Stimulated activated CD8-positive, alpha-beta memory T cell treated with anti-CD3 and anti-CD28 coated beads, Interleukin-15, amount 100 ng/mL, for 24 hours (primary cell): Measurements from ENCODE around the gene SHPK.

Experiments
- DNase-seq: peaks from one replicate; pipeline ENCODE4 v3.0.0-alpha.2; 2020; ENCODE audit warnings: low read depth

Gene SHPK

DNA sequence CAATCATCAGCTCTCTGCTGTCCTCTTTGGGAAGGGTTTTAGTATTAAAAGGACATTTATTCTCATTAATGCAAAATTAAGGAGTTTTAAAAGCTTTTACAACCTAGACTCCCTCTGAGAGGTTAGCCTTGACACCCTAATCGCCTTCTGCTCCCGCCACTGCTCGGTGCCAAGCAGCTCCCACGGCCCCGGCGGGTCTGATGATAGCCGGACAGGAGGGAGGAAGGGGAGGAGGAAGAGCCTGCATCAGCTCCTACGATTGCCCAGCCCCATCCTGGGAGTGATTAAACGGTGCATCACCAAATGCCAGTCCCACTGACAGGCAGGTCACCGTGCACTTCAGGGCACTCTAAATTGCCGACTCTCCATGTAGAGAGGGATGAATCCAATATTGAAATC is 8.3 kb downstream of the SHPK start:
- DNase-seq = no peak

DNA sequence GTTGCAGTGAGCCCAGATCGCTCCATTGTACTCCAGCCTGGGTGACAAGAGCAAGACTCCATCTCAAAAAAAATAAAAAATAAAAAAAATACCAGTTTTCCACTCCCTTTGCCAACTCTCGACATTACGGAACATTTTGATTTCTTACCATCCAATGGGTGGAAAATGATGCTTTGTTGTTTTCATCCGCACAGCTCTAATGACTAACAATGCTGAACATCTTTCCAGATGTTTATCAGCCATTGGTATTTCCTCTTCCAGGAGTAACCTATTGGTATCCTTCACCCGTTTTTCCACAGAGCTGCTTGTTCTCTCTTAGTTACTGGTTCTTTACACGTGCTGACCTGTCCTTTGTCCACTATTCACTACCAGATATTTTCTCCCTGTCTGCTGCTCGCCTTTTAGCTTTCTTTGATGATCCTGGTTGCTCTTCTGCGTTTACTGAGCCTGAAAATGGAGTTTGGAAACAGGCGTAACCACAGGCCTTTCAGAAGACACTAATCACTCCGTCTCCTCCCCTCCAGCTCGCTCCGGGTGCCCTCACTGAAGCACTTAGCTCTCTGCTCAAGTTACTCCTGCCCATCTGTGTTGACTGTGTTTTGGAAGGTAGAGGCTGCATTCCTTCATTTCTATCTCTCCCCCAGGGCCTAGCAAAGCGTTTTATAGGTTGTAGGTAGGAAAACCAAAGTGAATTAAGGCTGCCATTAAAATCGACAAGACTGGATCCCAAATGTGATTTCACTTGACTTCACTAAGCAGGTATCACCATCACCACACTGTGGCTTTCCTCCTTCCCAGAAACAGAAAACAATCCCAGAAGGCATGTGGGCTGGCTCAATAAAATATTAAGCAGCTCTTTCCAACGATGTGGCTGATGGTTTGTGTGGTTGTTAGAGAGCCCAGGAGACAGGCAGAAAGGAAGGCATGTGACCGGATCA is 8.9 kb downstream of the SHPK start:
- DNase-seq = no peak

DNA sequence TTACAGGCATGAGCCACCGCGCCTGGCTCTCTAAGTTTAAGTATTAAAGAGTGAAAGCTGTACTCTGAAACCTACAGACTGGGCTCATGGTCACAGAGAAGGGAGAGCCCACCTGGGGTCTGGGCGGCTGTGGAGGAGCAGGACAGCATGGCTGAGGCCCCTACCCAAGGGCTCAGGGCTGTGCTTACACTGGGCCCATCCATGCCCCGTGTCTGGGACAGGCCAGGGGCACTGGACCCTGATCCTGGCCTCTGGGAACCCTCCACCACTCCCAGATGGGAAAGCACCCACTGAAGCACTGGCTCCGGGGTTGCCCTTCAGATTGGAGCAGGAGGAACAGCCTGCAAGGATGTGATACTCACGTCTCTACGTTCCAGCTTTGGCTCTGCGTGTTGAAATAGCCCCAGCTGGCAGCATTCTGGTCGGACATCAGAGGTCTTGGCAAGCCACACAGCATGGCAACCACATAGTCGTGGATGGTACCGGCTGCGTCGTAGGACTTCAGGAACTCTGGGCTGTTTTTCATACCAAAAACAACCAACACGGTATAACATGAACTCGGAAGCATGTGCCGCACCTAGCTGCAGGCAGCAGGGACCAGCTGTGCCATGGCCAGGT is 13.0 kb downstream of the SHPK start:
- DNase-seq = no peak

DNA sequence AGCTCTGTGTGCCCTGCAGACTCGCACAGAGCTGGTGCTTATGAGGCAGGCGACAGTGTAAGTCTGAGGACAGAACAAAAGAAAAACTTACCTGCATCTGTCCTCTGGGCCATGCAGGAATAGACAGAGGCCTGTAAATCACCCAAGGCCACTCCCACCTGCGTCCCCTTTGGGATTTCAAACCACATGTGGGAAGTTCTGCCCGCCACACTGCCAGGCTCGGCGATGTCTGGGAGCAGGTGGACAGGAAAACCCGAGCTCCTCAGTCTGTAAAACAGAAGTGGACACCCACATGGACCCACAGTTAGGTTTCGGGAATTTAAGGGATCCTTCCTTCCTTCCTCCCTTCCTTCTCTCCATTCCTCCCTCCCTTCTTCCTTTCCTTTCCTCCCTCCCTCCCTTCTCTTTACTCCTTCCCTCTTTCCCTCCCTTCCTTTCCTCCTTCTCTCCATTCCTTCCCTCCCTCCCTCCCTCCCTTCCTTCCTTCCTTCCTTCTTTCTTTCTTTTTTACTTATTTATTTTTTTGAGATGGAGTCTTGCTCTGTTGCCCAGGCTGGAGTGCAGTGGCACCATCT is 14.8 kb downstream of the SHPK start:
- no peak for DNase-seq

DNA sequence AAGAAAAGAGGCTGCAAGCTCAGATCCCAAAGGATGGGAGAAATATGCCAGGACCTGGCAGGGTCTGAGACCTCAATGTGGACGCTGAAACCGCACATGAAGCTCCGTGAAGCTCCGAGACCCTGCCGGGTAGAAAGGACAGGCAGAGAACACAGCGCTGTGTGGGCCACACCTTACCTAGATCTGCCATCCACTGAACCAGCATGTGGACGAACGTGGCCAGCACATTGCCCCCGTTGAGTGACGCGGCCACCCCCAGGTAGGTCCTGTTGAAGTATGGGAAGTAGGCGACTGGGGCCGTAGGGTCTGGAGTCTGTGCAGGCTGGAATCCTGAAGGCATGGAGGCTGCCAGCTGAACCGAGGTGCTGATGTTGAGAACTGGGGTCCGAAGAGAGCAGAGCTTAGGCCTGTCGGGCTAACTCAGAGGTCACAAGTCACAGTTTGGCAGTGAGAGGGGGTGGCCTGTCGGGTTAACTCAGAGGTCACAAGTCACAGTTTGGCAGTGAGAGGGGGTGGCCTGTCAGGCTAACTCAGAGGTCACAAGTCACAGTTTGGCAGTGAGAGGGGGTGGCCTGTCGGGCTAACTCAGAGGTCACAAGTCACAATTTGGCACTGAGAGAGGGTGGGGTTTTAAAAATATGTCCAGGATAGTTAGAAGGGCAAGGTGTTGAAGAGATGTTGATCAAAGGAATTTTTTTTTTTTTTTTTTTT is 20.7 kb downstream of the SHPK start:
- DNase-seq = no peak

DNA sequence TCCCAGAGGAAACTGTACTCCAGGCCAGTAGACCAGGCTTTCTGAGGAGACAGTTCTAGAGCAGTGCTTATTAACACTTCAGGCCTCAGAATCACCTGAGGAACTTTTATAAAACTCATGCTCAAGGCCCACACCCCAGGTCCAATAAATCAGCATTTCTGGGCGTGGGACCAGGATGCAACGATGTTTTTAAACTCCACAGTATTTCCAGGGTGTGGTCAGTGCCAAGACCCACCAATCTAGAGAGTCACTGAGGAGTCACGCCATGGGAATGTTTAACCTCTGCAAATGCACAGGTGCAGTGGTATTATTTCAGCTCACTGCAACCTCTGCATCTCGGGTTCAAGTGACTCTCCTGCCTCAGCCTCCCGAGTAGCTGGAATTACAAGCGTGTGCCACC is 22.9 kb downstream of the SHPK start:
- DNase-seq = no peak

DNA sequence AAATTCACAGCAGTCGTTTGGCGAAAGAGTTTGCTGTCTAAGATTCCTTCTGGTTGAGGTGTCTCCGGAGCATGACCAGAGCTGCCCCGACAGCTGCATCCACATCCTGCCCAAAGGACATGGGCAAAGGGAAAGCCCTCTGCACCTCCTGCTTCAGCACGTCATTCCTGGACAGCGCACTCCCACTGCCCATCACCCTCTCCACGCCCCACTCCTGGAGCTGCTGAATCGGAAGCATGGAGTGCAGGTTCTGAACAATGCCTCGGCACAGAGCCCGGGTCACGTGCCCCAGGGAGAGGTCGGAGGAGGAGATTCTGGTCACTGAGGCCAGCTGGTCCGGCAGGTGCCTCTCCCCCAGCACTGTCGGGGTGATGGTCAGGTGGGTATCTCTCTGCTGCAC is 25.5 kb downstream of the SHPK start:
- DNase-seq = no peak

DNA sequence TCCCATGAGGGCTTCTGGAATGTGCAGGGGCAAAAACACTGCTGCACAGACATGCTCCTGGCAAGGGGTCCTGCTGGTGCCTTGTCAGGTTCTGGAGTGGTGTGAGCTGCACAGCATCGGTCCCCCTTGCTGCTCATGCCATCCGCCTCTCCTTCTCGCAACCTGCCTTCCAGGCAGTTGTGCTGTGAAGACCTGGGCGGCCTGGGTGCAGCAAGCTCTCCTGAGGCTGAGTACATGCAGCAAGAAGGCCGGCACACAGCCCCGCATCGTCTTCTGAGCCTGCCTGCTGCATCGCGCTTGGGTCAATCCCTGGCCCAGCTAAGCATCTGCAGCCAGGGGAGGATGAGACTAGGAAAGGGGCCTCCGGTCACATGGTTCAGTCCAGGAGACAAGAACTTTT is 26.4 kb downstream of the SHPK start:
- no peak for DNase-seq

DNA sequence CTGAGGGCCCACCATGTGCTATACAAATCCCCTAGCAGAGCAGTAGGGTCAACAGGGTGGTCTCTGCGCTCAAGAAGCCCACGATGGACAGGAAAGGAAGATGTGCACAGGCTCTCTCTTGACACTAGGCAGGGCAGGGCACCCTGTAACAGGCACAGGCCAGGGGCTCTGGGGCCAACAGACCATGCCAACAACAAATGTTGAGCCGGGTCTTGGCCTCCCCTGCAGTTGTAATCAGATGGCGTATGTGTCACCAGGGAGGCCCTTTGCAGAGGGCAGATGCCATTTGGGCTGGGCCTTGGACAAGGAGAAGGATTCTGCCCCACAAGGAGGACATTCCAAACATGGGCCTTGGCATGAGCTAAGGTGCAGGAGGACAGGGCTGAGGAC is 32.2 kb downstream of the SHPK start:
- DNase-seq = no peak

DNA sequence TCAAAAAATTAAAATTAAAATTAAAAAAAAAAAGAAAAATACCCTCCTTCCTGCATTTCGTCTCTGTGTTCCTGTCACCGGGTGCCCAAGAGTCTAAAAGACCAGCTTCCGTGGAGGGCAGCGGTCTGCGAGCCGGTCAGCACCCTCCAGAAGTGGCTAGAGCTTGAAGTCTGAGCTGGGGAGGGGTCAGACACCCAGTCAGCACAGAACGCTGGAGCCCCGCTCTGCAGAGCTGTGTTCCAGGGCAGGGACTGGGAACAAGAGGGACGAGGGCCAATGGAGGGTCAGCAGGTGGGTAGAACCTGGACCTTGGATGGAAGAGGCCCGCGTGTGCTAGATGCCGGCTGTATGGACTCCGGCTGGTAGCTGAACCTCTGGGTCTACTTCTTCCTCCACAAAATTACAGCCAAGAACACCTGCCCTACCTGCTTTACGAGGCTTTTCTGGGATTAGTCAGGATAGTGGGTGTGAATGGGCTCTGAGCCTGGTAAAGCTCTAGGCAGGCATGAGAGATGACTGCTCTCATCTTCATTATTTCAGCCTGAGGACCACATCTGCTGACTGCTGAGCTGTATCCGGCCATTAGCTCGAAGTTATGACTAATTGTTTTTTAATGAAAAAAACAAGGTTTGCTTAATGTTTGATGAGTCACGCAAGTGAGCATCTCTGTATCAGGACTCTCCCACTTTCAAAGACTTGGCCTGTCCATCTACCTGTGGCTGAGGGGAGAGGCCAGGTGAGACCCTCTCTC is 32.8 kb downstream of the SHPK start:
- no peak for DNase-seq

DNA sequence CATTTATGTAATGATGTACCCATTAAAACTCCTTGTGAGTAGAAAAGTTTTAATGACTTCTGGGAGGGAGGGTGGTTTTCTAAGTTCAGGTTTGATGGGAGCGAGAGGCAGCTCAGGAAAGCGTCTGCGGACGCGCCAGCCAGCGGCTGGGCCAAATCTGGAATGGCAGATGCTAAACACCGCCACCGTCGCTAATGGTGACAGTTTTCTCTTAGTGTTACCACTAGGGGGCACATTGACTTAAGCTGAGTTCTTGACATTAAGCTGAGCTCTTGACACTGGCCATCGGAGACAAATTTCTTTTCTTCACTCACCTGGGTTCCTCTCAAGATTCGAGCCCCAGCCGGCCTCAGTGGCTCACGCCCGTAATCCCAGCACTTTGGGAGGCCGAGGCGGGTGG is 33.6 kb downstream of the SHPK start:
- DNase-seq = no peak

DNA sequence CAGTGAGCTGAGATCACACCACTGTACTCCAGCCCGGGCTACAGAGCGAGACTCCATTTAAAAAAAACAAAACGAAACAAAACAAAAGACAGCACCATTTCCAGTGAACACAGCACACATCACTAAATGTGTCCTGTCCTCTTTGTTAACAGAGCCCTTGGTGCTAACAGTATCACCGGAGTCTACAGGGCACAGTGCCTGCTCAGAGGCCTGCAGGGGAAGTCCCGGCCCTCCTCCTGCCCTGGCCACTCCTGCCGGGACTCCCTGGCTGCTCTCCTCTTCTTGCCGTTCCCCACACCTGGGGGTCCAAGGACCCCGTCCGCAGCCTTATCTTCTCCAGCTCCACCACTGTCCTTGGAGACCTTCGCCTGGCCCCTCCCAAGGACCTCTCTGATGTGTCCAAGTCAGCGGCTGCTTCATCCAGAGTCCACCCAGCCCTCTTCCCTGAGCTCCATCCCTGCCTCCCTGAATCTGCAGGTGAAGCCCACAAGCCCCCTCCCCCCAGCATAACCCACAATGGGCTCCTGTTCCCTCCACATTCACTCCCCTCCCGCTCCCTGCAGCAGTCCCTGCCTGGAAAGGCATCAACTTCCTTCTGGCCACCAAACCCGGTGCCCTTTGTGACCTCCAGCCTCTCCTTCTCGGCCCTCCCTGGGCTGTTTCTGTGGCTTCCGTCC is 35.4 kb downstream of the SHPK start:
- DNase-seq = no peak

DNA sequence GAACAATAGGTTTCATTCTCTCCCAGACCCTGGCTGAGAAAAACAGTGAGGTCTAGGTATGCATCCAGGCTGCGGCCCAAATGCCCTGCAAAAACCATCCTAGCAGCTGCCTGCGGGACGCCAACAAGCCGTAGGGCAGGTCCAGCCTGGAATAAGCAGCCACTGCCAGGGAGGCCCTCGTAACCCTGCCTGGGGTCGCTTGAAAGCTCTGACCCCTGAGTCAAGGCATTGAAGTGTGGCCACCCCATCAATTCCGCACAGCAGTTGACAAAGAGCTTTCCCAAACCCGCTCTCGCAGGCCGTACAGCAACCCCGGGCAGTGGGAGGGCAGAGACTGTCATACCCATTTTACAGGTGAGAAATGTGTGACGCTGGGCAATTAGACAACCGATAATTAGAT is 38.0 kb downstream of the SHPK start:
- no peak for DNase-seq

DNA sequence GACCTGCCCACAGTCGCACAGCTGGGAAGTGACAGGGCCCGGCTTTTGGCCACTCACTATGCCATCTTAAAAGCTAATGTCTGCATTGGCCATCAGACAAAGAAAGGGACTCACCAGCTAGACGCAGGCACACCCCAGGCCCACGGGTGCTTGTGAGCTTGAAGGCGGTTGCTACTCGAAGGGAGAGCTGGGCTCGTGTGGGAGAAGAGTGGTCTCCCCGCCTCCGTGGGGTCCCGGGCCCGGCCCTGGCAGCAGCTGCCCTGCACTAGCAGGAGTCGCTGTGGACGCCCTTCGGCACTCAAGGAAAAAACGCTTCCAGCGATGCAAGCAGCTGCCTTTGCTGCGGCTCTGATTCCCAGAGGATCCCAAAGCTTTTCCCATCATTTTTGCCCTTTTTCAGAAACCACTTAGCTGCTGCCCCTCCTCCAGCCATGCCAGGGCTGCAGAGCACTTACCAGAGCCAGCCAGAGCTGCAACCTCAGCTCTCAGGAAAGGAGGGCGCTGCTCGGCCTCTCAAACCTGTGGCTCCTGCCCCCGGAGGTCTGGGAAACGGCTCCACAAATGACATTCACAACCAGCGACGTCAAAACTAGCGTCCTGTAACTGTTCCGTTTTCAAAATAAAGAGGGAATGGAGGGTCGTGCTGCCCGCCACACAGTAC is 39.1 kb downstream of the SHPK start:
- DNase-seq = no peak

DNA sequence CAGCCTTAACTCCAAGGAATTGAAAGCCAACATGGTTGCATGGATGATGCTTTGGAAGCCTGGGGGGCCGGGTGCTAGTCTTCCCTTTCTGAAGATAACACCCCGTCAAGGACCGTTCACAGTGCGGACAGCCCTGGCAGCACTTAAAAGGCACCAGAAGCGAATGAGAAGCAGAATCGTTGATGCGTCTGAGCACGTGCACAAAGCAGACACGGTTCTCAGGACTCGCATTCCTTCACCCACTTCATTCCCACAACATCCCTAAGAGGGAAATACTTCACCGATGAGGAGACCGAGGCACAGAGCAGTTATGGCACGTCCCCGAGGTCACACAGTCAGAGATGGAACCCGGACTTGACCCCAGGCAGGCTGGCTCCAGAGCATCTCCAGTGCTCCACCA is 41.1 kb downstream of the SHPK start:
- no peak for DNase-seq

DNA sequence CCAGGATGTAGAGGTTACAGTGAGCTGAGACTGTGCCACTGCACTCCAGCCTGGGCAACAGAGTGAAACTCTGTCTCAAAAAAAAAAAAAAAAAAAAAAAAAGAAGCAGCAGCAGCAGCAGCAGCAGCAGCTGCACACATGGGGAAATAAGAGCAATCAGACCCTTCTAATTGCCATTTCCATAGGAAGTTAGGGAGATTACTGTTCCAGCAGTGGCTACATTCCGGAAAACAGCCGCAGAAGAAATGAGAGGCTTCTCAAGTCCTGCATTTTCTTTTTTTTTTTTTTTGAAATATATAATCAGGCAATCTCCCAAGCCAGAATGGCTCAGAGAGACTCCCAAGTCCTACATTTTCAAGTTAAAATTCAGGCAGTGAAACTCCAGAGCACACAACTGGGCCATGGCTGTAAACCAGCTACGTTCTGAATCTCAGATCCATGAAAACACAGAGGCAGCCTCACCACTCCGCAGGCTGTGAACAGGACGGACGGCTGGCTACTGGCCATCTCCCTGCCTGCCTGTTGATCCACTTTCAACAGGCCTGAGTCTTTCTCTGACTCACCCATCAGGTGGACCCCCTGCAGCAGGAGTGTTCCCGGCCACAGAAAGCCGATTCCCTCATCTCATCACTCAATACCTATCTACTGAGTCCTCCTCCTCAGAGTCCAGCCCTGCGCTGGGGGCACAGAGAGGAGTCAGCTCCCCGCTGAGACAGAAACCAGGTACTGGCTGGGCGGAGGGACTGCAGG is 41.8 kb downstream of the SHPK start:
- DNase-seq = no peak

DNA sequence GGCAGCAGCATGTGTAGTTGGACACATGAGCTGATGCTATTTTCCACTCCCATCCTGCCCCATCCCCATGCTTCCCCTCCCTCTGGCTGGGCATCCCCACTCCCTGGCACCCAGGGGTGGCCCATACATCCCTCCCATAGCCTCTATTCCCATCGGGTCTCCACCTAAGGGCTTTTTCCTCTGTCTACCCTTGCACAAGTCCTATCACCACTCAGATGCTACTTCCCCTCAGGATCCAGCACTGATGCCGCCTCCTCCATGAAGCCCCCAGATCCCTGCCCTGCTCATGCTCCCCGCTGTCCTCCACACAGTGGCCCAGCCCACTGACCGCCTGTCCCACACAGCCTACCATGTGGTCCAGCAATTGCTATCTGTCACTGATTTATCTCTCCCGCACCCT is 42.7 kb downstream of the SHPK start:
- no peak for DNase-seq

DNA sequence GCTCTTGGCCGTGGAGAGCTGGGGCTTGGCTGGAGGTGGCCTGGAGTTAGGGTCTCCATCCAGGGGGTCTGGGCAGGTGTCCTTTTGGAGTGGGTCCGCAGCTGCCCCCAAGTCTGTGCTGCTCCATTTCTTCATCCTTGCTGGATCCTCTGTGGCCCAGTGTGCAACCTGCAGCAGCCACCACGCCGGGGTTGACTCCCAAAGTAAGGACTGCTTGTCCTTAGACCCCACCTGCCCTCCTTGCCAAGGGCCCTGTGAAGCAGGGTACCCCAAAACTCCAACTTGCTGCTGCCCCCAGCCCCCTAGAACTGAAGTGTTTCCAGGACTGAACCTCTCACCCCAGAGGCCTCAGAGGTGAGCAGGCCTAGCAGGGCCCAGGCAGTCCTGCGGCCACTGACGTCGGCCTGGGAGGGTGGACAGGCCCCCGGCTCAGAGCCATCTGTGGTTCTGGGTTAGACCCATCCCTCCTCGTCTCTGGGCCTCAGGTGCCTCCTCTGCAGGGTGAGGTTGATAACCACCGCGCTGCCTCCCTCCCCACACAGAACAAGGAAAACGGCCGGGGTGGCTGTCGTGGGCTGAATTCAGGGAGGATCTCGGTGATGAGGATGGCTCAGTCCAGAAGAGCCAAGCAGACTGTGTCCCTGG is 43.7 kb downstream of the SHPK start:
- DNase-seq = no peak

DNA sequence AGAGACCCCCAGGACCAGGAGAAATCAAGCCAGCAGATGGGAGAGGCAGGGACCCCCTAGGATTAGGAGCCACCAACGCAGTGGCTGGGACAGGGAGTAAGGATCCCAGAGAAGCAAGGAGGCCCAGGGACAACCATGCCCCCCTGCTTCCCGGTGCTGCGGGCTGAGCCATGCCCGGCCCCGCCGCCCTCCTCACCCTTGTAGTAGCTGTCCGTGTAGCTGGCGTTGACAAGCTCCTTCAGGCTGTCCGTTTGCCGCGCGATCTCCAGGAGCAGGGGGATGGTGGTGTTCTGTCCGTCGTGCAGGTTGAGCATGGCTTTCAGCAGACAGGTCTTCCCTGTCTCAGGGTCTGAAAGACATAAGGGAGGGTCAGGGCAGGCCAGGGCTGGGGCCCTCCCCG is 45.3 kb downstream of the SHPK start:
- DNase-seq = no peak

DNA sequence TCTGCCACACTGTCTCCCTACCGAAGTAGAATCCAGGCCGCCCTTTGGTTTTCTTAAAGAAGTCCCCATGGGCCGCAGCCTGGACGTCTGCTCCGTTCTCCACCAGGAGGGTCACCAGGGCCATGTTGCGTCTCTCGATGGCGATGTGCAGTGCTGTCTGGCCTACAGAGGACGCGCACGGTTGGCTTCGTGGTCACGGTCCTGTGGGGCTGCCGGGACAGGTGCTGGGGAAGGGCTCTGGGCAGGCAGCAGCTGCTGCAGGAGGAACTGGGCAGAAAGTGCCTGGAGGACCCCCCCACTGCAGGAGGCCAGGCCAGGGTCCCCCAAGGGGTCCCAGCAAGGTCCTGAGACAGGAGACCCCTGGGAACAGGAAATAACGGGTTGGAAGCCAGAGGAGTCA is 45.8 kb downstream of the SHPK start:
- no peak for DNase-seq
